HCT116 (cell line): ENCODE data around the gene SH3GL1. TPM values are rescaled to one million over a fixed set of nuclear protein-coding genes. Genes with fewer than 3 reads are reported as not detected.

Source experiments
- ATAC-seq: fragments of 200-7000 bp; cut with Tn5 transposase; 2 replicates; pipeline ENCODE4 v1.9.1; 2020; ENCODE audit warnings: mild to moderate bottlenecking, moderate library complexity
- BruUV-seq: library from RNA; stranded (reverse); fragments of 400-500 nt; replicated peaks from 2 replicates; lab custom pipeline; 2021; lab: Mats Ljungman, UMichigan
- CTCF ChIA-PET: fragments of 300-600 bp; sonication (Branson Sonifier 250); formaldehyde crosslinking; loops from one replicate; lab custom pipeline; 2021; ENCODE audit warnings: antibody characterized with exemption; lab: Charles Lee
- POLR2A ChIA-PET: fragments of 300-600, 350-600 bp; sonication (Branson Sonifier 250); formaldehyde crosslinking; loops from one replicate; lab custom pipeline; 2021; ENCODE audit warnings: antibody characterized with exemption; lab: Charles Lee
- RAD21 ChIA-PET, 2 experiments: fragments of 300-600 bp; sonication (Branson Sonifier 250); formaldehyde crosslinking; loops; one replicate each; lab custom pipeline; 2023; ENCODE audit warnings: low total read pairs in 2 of 2; ENCODE audit not compliant: uncharacterized antibody in 2 of 2, unreplicated experiment in 2 of 2, low non-redundant PET in 1 of 2; lab: Charles Lee
- DNase-seq: peaks from one replicate; pipeline ENCODE4 v3.0.0-alpha.2; 2010; ENCODE audit warnings: low read depth, low spot score
- H2AFZ ChIP-seq: fragments of 200-600 bp; shearing (Covaris generic), sonication (generic); 2 replicates; pipeline ENCODE4 v1.6.1; 2017; ENCODE audit warnings: low read depth, mixed run types, mixed read lengths, antibody characterized with exemption, low read length; ENCODE audit not compliant: poor library complexity, severe bottlenecking
- H3K27ac ChIP-seq: 2 replicates; pipeline ENCODE4 v1.5.1; 2012; ENCODE audit warnings: low read depth, low read length
- H3K27me3 ChIP-seq: fragments of 200-600 bp; sonication (generic); 2 replicates; pipeline ENCODE4 v1.6.1; 2016; ENCODE audit warnings: mixed run types, low read length, mixed read lengths; ENCODE audit not compliant: insufficient read depth
- H3K36me3 ChIP-seq, 2 experiments: fragments of 200-500 bp in 1 of 2; fragments of 200-600 bp in 1 of 2; sonication (Bioruptor generic) in 1 of 2; sonication (generic) in 1 of 2; 2 replicates each; pipeline versions ENCODE4 v1.5.1 to v1.6.1; 2014 to 2016; ENCODE audit warnings: low read length in 2 of 2, inconsistent platforms in 1 of 2, mixed read lengths in 1 of 2, mixed run types in 1 of 2; ENCODE audit not compliant: insufficient read depth in 2 of 2, control insufficient read depth in 1 of 2
- H3K4me1 ChIP-seq, 2 experiments: fragments of 200-600 bp in 1 of 2; sonication (generic) in 1 of 2; 2 replicates each; pipeline versions ENCODE4 v1.5.1 to v1.6.1; 2012 to 2017; ENCODE audit warnings: low read length in 2 of 2, inconsistent platforms in 1 of 2, mild to moderate bottlenecking in 1 of 2, mixed read lengths in 1 of 2, mixed run types in 1 of 2, moderate library complexity in 1 of 2; ENCODE audit not compliant: insufficient read depth in 2 of 2, control insufficient read depth in 1 of 2
- H3K4me2 ChIP-seq: fragments of 200-600 bp; sonication (generic); 2 replicates; pipeline ENCODE4 v1.6.1; 2017; ENCODE audit warnings: mixed run types, low read length, mixed read lengths
- H3K4me3 ChIP-seq, 2 experiments: fragments of 200-600 bp in 1 of 2; sonication (generic) in 1 of 2; replicated peaks in 1 of 2; 2 replicates each; pipeline ENCODE4 v1.5.1; 2011 to 2016; ENCODE audit warnings: low read length in 2 of 2, control low read depth in 1 of 2, low read depth in 1 of 2, mild to moderate bottlenecking in 1 of 2, mixed read lengths in 1 of 2, mixed run types in 1 of 2
- H3K79me2 ChIP-seq: fragments of 200-600 bp; sonication (generic); 2 replicates; pipeline ENCODE4 v1.6.1; 2017; ENCODE audit warnings: mild to moderate bottlenecking, mixed run types, low read length, moderate library complexity, mixed read lengths; ENCODE audit not compliant: insufficient read depth
- H3K9ac ChIP-seq: fragments of 200-600 bp; sonication (generic); 2 replicates; pipeline ENCODE4 v1.6.1; 2016; ENCODE audit warnings: low read length, mixed read lengths
- H3K9me2 ChIP-seq: fragments of 200-600 bp; sonication (generic), shearing (Covaris generic); 2 replicates; pipeline ENCODE4 v1.6.1; 2017; ENCODE audit warnings: mixed run types, mild to moderate bottlenecking, moderate library complexity; ENCODE audit not compliant: insufficient read depth
- H3K9me3 ChIP-seq, 2 experiments: fragments of 200-500 bp in 1 of 2; fragments of 200-600 bp in 1 of 2; sonication (Bioruptor generic) in 1 of 2; sonication (generic) in 1 of 2; 2 replicates each; pipeline ENCODE4 v1.6.1; 2014 to 2017; ENCODE audit warnings: low read length in 2 of 2, mixed read lengths in 2 of 2, inconsistent platforms in 1 of 2, low read depth in 1 of 2, mild to moderate bottlenecking in 1 of 2, mixed run types in 1 of 2, moderate library complexity in 1 of 2; ENCODE audit not compliant: control insufficient read depth in 1 of 2, insufficient read depth in 1 of 2
- H4K20me1 ChIP-seq: fragments of 200-600 bp; sonication (generic), shearing (Covaris generic); 2 replicates; pipeline ENCODE4 v1.6.1; 2017; ENCODE audit warnings: mixed run types, mild to moderate bottlenecking, moderate library complexity; ENCODE audit not compliant: insufficient read depth
- CBX3 ChIP-seq: IDR thresholded peaks from 2 replicates; pipeline ENCODE4 v1.6.1; 2012; ENCODE audit warnings: low read depth
- ELF1 ChIP-seq: IDR thresholded peaks from 2 replicates; pipeline ENCODE4 v1.6.1; 2012; ENCODE audit warnings: low read depth, borderline replicate concordance
- EZH2 ChIP-seq: fragments of 200-600 bp; sonication (generic); IDR thresholded peaks from 2 replicates; pipeline ENCODE4 v1.6.1; 2017; ENCODE audit warnings: antibody characterized with exemption, mixed run types
- JUND ChIP-seq: IDR thresholded peaks from 2 replicates; pipeline ENCODE4 v1.6.1; 2012
- POLR2AphosphoS5 ChIP-seq: IDR thresholded peaks from 2 replicates; pipeline ENCODE4 v1.6.1; 2011; ENCODE audit warnings: mild to moderate bottlenecking, low read depth, low read length, moderate library complexity
- intact Hi-C: fragments of 100-400 bp; cut with micrococcal nuclease; formaldehyde crosslinking; loops from 2 replicates; pipeline ENCODE4 v1.10.0; 2022
- total RNA-seq: library from RNA; stranded (reverse); gene quantifications from one replicate; pipeline ENCODE4 v1.2.1, GENCODE V29; 2021; ENCODE audit not compliant: unreplicated experiment

The SH3GL1 gene
- total RNA-seq, 1 experiment from 2014 or later = 86.0 TPM

DNA sequence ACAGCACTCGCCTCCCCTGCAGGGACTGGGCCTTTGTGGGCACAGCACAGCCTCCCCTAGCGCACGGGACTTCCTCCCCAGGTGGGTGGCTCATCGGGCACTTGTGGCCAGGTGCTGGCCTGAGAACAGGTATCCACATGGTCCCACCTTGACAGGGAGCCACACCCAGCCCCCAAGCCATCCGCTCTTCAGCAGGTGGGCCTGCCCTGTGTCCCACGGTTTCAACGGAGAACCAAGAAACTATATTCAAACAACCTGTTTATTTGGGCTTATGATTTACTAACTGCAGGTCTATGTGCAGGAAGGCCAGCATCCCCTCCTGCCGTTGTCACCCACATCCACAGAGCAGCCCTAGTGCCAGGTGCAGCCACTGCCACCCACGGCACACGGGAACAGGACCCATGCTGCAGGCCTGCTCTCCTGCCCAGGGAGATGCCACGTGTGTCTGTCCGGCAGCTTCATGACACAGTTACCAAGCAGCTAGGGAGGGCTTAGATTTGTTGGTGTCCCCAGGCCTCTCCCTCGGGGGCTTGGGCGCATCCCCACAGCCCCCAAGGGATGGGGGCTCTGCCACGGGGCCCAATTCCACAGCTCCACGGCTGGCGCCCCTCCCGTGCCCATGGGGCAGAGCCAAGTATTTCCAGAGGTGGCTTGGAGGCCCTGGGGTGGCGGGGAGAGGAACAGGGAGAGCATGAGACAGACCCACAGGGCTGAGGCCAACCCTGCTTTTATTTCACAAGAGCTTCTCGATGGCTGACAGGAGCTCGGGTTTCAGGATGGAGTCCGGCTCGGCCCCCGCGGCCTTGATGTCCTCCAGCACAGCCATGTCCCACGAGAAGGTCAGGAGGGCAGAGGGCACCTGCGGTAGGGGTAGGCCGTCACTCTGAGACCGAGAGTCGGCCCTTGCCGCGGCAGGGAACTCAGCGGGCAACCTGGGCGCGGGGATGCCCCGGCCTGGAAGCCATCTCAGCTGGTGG is 44.7 kb upstream of the SH3GL1 start:
- Histone ChIP-seq H3K27me3 (no peaks in the 10 kb centered on the region), H3K27ac (0 out of 2 replicates have a peak overlapping the region, but pooled peaks have one; percentile 18), H2AFZ (no peak overlapping the region), H3K9ac (no peak overlapping the region), H3K4me1 (no peaks in the 10 kb centered on the region), H3K4me3 (no peak overlapping the region), H3K9me2 (no peaks in the 10 kb centered on the region), H3K9me3 (no peaks in the 10 kb centered on the region), H3K4me2 (no peak overlapping the region), H3K36me3 (peaks cover 6 to 22% of the 10 kb centered on the region in 2 experiments), H3K79me2 (0 out of 2 replicates have a peak, but pooled peaks cover 6% of the 10 kb centered on the region), H4K20me1 (no peaks in the 10 kb centered on the region)
- CTCF ChIA-PET = no interaction called here
- intact Hi-C loops = no loop called here
- ATAC-seq (0 out of 2 replicates have a peak, but pooled peaks have one; percentile 8), DNase-seq (no peak)
- BruUV-seq = TSS peak; percentile 74
- POLR2A ChIA-PET = no interaction called here
- TF ChIP-seq EZH2 = no peak
- no peak for TF ChIP-seq ELF1
- no peak for TF ChIP-seq JUND
- RAD21 ChIA-PET = no interaction called here

DNA sequence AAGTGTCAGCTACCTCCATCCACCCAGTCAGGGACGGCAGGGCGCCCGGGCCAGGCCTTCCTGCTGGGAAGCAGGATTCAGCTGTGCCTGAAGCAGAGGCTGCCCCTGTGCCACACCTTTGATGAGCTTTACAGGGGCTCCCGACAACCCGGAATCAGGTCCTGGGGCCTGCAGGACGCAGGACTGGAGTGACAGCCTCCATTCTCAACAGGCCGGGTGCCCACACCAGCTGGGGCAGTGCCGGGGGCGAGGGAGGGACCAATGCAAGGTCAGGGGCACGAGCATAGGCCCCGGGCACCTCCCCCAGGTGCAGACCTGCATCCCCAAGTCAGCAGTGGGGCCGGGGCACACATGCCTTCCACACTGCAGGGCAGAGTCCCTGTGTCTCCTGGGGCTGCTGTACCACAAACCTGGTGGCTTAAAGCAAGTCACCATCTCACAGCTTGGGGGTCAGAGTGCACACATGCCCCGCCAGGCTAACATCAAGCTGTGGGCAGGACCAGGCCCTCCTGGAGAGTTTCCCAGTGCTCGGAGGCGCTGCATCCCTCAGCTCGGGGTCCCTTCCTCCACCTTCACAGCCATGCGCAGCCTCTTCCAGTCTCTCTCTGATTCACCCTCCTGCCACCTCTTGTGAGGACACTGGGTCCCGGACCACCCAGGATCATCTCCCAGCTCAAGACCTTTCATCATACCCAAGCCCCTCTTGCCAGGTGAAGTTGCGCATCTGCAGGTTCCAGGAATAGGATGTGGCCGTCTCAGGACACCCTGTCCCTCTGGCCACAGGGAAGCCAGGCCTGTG is 43.8 kb upstream of the SH3GL1 start:
- ChIA-PET POLR2A (no interaction called here), RAD21 (no interaction called here), CTCF (no interaction called here)
- H3K27ac ChIP-seq = no peak overlapping the region
- no peaks in the 10 kb centered on the region for H3K9me3 ChIP-seq
- H3K27me3 ChIP-seq = no peaks in the 10 kb centered on the region
- no peak overlapping the region for H2AFZ ChIP-seq
- H3K9ac ChIP-seq = no peak overlapping the region
- no peaks in the 10 kb centered on the region for H4K20me1 ChIP-seq
- H3K79me2 ChIP-seq = 0 out of 2 replicates have a peak, but pooled peaks cover 12% of the 10 kb centered on the region
- no TSS peak for BruUV-seq
- no peak overlapping the region for H3K4me3 ChIP-seq
- ATAC-seq (peak; percentile 16; the same call in 1 of the 2 replicates), DNase-seq (no peak)
- H3K36me3 ChIP-seq = peaks cover 12 to 25% of the 10 kb centered on the region in 2 experiments
- H3K4me2 ChIP-seq = no peak overlapping the region
- intact Hi-C loops = no loop called here
- H3K9me2 ChIP-seq = no peaks in the 10 kb centered on the region
- TF ChIP-seq CBX3 = no peak
- peak; percentile 38 for TF ChIP-seq POLR2AphosphoS5
- no peaks in the 10 kb centered on the region for H3K4me1 ChIP-seq
